HepG2 (cell line): ENCODE measurements around the gene CDC42EP4. TPM values are rescaled to one million over a fixed set of nuclear protein-coding genes. Genes with fewer than 3 reads are reported as not detected.

Experiments
- ATAC-seq: fragments of 200-7000 bp; cut with Tn5 transposase; 3 replicates; pipeline ENCODE4 v1.9.1; 2020; ENCODE audit warnings: mild to moderate bottlenecking, moderate library complexity
- BruUV-seq: library from RNA; stranded (reverse); fragments of 400-500 nt; replicated peaks from 2 replicates; lab custom pipeline; 2021; lab: Mats Ljungman, UMichigan
- CTCF ChIA-PET: fragments of 300-600 bp; formaldehyde crosslinking; extraction: SDS; loops from one replicate; lab custom pipeline; 2021; ENCODE audit warnings: low total read pairs, inconsistent platforms, low intra/inter-chr PET ratio; lab: Yijun Ruan, JAX
- POLR2A ChIA-PET: fragments of 350-600 bp; sonication (Branson Sonifier 250); formaldehyde crosslinking; loops from one replicate; lab custom pipeline; 2020; ENCODE audit warnings: antibody characterized with exemption, inconsistent platforms; lab: Yijun Ruan, JAX
- DNase-seq: peaks from one replicate; pipeline ENCODE4 v3.0.0-alpha.2; 2015; ENCODE audit warnings: low spot score
- FAIRE-seq: peaks from 3 replicates; lab custom pipeline; 2011; peaks lifted over from hg19 to GRCh38; lab: Jason Lieb, UNC
- H2AFZ ChIP-seq: one replicate; pipeline ENCODE4 v1.6.1; 2011; ENCODE audit warnings: low read length, inconsistent platforms
- H3K27ac ChIP-seq: fragments of 300-600 bp; 3 replicates; pipeline ENCODE4 v1.8.0; 2011; ENCODE audit warnings: mixed run types, mild to moderate bottlenecking, mixed read lengths, low read length, inconsistent platforms; ENCODE audit not compliant: insufficient read depth; ENCODE audit errors: extremely low read length
- H3K27me3 ChIP-seq, 2 experiments: fragments of 200-600 bp in 1 of 2; 2 replicates in 1 of 2; 3 replicates in 1 of 2; pipeline versions ENCODE4 v1.6.0 to v1.8.0; 2011; ENCODE audit warnings: low read length in 2 of 2, mild to moderate bottlenecking in 2 of 2, moderate library complexity in 2 of 2, inconsistent platforms in 1 of 2; ENCODE audit not compliant: insufficient read depth in 2 of 2, control insufficient read depth in 1 of 2
- H3K36me3 ChIP-seq, 2 experiments: fragments of 200-600 bp in 1 of 2; replicated peaks in 1 of 2; 2 replicates in 1 of 2; 3 replicates in 1 of 2; pipeline versions ENCODE4 v1.5.1 to v1.8.0; 2011; ENCODE audit warnings: low read length in 2 of 2, inconsistent platforms in 1 of 2; ENCODE audit not compliant: insufficient read depth in 2 of 2, control insufficient read depth in 1 of 2
- H3K4me1 ChIP-seq: 2 replicates; pipeline ENCODE4 v1.5.1; 2012; ENCODE audit warnings: low read length, inconsistent platforms; ENCODE audit not compliant: insufficient read depth
- H3K4me2 ChIP-seq: 2 replicates; pipeline ENCODE4 v1.6.0; 2011; ENCODE audit warnings: low read depth, low read length, inconsistent platforms
- H3K4me3 ChIP-seq, 3 experiments: fragments of 200-600 bp in 1 of 3; sonication (generic), shearing (Covaris generic) in 1 of 3; replicated peaks in 1 of 3; 2 replicates each; pipeline ENCODE4 v1.5.1; 2011 to 2016; ENCODE audit warnings: low read length in 3 of 3, inconsistent platforms in 2 of 3, low read depth in 2 of 3, mild to moderate bottlenecking in 2 of 3, control low read depth in 1 of 3, mixed read lengths in 1 of 3; ENCODE audit not compliant: insufficient read depth in 1 of 3
- H3K79me2 ChIP-seq: one replicate; pipeline ENCODE4 v1.6.1; 2011; ENCODE audit warnings: low read length, inconsistent platforms; ENCODE audit not compliant: insufficient read depth
- H3K9ac ChIP-seq: 2 replicates; pipeline ENCODE4 v1.6.0; 2011; ENCODE audit warnings: mild to moderate bottlenecking, low read depth, low read length, inconsistent platforms; ENCODE audit not compliant: insufficient read depth
- H3K9me3 ChIP-seq: 2 replicates; pipeline ENCODE4 v1.5.1; 2012; ENCODE audit warnings: mild to moderate bottlenecking, low read length
- H4K20me1 ChIP-seq: 2 replicates; pipeline ENCODE4 v1.6.0; 2011; ENCODE audit warnings: inconsistent platforms, mild to moderate bottlenecking, low read length, moderate library complexity; ENCODE audit not compliant: insufficient read depth
- CBX1 ChIP-seq: IDR thresholded peaks from one replicate; pipeline ENCODE4 v1.6.1; 2016; ENCODE audit warnings: antibody characterized with exemption, low read depth
- GZF1 ChIP-seq: sonication (generic); formaldehyde crosslinking; IDR thresholded peaks from 2 replicates; pipeline ENCODE4 v1.5.1; 2020; ENCODE audit warnings: mild to moderate bottlenecking, missing genetic modification reagents
- IKZF1 ChIP-seq: fragments of 450-650 bp; IDR thresholded peaks from 2 replicates; pipeline ENCODE4 v1.7.1; 2016
- KAT8 ChIP-seq: IDR thresholded peaks from 2 replicates; pipeline ENCODE4 v1.6.1; 2016; ENCODE audit warnings: missing genetic modification reagents, missing compliant biosample characterization
- KDM5B ChIP-seq: sonication (generic); formaldehyde crosslinking; IDR thresholded peaks from 2 replicates; pipeline ENCODE4 v1.4.0; 2020; ENCODE audit warnings: missing genetic modification reagents, mild to moderate bottlenecking, borderline replicate concordance
- NFKBIZ ChIP-seq: IDR thresholded peaks from 2 replicates; pipeline ENCODE4 v1.6.1; 2018; ENCODE audit warnings: missing genetic modification reagents, missing compliant biosample characterization
- NPAS2 ChIP-seq: sonication (generic); formaldehyde crosslinking; IDR thresholded peaks from 2 replicates; pipeline ENCODE4 v1.8.0; 2022; ENCODE audit warnings: mild to moderate bottlenecking, missing genetic modification reagents, borderline replicate concordance
- RARG ChIP-seq: sonication (generic); formaldehyde crosslinking; IDR thresholded peaks from 2 replicates; pipeline ENCODE4 v1.4.0; 2020; ENCODE audit warnings: low read depth, mild to moderate bottlenecking, missing genetic modification reagents
- RCOR2 ChIP-seq: IDR thresholded peaks from 2 replicates; pipeline ENCODE4 v1.6.1; 2016; ENCODE audit warnings: missing biosample characterization, missing genetic modification reagents
- RFX5 ChIP-seq: IDR thresholded peaks from 2 replicates; pipeline ENCODE4 v1.6.1; 2011; ENCODE audit warnings: low read depth, low read length, improper control_type of control experiment
- TEAD2 ChIP-seq: sonication (generic); formaldehyde crosslinking; IDR thresholded peaks from 2 replicates; pipeline ENCODE4 v1.9.0; 2021; ENCODE audit warnings: missing genetic modification reagents
- ZNF138 ChIP-seq: sonication (generic); formaldehyde crosslinking; IDR thresholded peaks from 2 replicates; pipeline ENCODE4 v1.5.0; 2020; ENCODE audit warnings: mild to moderate bottlenecking, low read depth, missing genetic modification reagents
- ZNF496 ChIP-seq: sonication (generic); formaldehyde crosslinking; IDR thresholded peaks from 2 replicates; pipeline ENCODE4 v1.8.1; 2023; ENCODE audit warnings: mild to moderate bottlenecking, moderate library complexity, missing genetic modification reagents; ENCODE audit not compliant: insufficient replicate concordance
- ZNF546 ChIP-seq: sonication (generic); formaldehyde crosslinking; conservative IDR thresholded peaks from 2 replicates; pipeline ENCODE4 v1.8.1; 2023; ENCODE audit warnings: mild to moderate bottlenecking, missing genetic modification reagents
- ZNF567 ChIP-seq: sonication (generic); formaldehyde crosslinking; IDR thresholded peaks from 2 replicates; pipeline ENCODE4 v1.8.1; 2023; ENCODE audit warnings: mild to moderate bottlenecking, missing genetic modification reagents, borderline replicate concordance
- ZNF572 ChIP-seq: sonication (generic); formaldehyde crosslinking; IDR thresholded peaks from 2 replicates; pipeline ENCODE4 v1.5.1; 2020; ENCODE audit warnings: mild to moderate bottlenecking, missing genetic modification reagents
- ZNF629 ChIP-seq: sonication (generic); formaldehyde crosslinking; conservative IDR thresholded peaks from 2 replicates; pipeline ENCODE4 v1.5.0; 2020; ENCODE audit warnings: missing genetic modification reagents
- ZNF768 ChIP-seq: sonication (generic); formaldehyde crosslinking; IDR thresholded peaks from 2 replicates; pipeline ENCODE4 v1.4.0; 2020; ENCODE audit warnings: missing genetic modification reagents
- WGBS: methylation state at CpG from one replicate; pipeline ENCODE4 v1.1.6; 2017; ENCODE audit warnings: low lambda C conversion rate; 5-methylcytosine and 5-hydroxymethylcytosine counted together
- in situ Hi-C: cut with HindIII; loops from 2 replicates; pipeline ENCODE4 v1.10.0; 2017; ENCODE audit warnings: low pct_unique_long_range_greater_than_20kb; ENCODE audit not compliant: extremely low pct_ligation_motif_present
- intact Hi-C: fragments of 100-400 bp; cut with micrococcal nuclease; formaldehyde crosslinking; loops from one replicate; pipeline ENCODE4 v1.10.0; 2022; ENCODE audit not compliant: unreplicated experiment
- polyA plus RNA-seq, 8 experiments: library from polyadenylated mRNA; depleted of rRNA in 3 of 8; stranded (reverse) in 7 of 8; unstranded in 1 of 8; fragments of >200 nt; fragmentation: Illumina TruSeq in 4 of 8; extraction: Trizol in 4 of 8; gene quantifications; 2 replicates each; pipeline versions ENCODE4 v1.2.1 to v1.2.3, GENCODE V29; 2011 to 2016; ENCODE audit warnings: low read depth in 4 of 8, missing spikeins in 1 of 8, mixed read lengths in 1 of 8; ENCODE audit not compliant: insufficient read depth in 1 of 8
- total RNA-seq, 5 experiments: library from RNA; depleted of rRNA; stranded (reverse); fragments of >200 nt; fragmentation: Illumina TruSeq; extraction: Trizol; gene quantifications; 2 replicates each; pipeline ENCODE4 v1.2.3, GENCODE V29; 2016; ENCODE audit warnings: low read depth in 1 of 5
- TF ChIP-seq, protein P1 (sequence below): IDR thresholded peaks from 2 replicates; pipeline ENCODE4 v1.6.1; 2016; ENCODE audit warnings: low read depth, borderline replicate concordance
- TF ChIP-seq, protein P2 (sequence below): sonication (generic); formaldehyde crosslinking; IDR thresholded peaks from 2 replicates; pipeline ENCODE4 v1.4.0; 2020; ENCODE audit warnings: missing genetic modification reagents

Gene CDC42EP4
- total and polyA plus RNA-seq, 2 of the 13 experiments (the other 11 are each of a cell fraction or from before 2014, with no cell fraction given), result 19.0 to 54.0 TPM

GRCh38 chr17:73352261-73352660, 40.5 kb upstream of the CDC42EP4 start:
- intact Hi-C loops (no loop called here), in situ Hi-C loops (no loop called here)
- DNase-seq (no peak), ATAC-seq (no peak), FAIRE-seq (no peak)
- H3K27ac ChIP-seq, result no peak overlapping the region
- H3K9me3 ChIP-seq, result no peaks in the 10 kb centered on the region
- no peaks in the 10 kb centered on the region for H3K79me2 ChIP-seq
- H4K20me1 ChIP-seq, result no peaks in the 10 kb centered on the region
- no peak overlapping the region for H2AFZ ChIP-seq
- TF ChIP-seq ZNF138 (CRISPR knock-in tag), result no peak
- TF ChIP-seq ZNF629 (CRISPR knock-in tag), result no peak
- TF ChIP-seq RARG (CRISPR knock-in tag), result no peak
- TF ChIP-seq KDM5B, result no peak
- TF ChIP-seq RFX5, result no peak
- TF ChIP-seq NFKBIZ, result no peak
- no peak for TF ChIP-seq ZNF572
- TF ChIP-seq, protein P1, sequence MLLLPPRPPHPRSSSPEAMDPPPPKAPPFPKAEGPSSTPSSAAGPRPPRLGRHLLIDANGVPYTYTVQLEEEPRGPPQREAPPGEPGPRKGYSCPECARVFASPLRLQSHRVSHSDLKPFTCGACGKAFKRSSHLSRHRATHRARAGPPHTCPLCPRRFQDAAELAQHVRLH (CRISPR knock-in tag), result no peak
- no peak for TF ChIP-seq KAT8 (CRISPR knock-in tag)
- no peak for TF ChIP-seq RCOR2 (CRISPR knock-in tag)
- TF ChIP-seq ZNF496 (CRISPR knock-in tag), result no peak
- no peak for TF ChIP-seq TEAD2 (CRISPR knock-in tag)
- no peak for TF ChIP-seq ZNF567
- TF ChIP-seq ZNF768 (CRISPR knock-in tag), result no peak
- no peak for TF ChIP-seq GZF1 (CRISPR knock-in tag)
- no peak for TF ChIP-seq IKZF1
- no peak for TF ChIP-seq CBX1
- TF ChIP-seq, protein P2, sequence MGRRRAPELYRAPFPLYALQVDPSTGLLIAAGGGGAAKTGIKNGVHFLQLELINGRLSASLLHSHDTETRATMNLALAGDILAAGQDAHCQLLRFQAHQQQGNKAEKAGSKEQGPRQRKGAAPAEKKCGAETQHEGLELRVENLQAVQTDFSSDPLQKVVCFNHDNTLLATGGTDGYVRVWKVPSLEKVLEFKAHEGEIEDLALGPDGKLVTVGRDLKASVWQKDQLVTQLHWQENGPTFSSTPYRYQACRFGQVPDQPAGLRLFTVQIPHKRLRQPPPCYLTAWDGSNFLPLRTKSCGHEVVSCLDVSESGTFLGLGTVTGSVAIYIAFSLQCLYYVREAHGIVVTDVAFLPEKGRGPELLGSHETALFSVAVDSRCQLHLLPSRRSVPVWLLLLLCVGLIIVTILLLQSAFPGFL, result no peak
- TF ChIP-seq ZNF546, result no peak
- TF ChIP-seq NPAS2 (CRISPR knock-in tag), result no peak
- no peak overlapping the region for H3K4me3 ChIP-seq
- peaks cover 30 to 86% of the 10 kb centered on the region in 2 experiments for H3K27me3 ChIP-seq
- no peak overlapping the region for H3K9ac ChIP-seq
- POLR2A ChIA-PET, result no interaction called here
- WGBS, result 62% methylated on average over 13 of the region's 13 CpGs
- H3K36me3 ChIP-seq, result no peaks in the 10 kb centered on the region
- no TSS peak for BruUV-seq
- H3K4me2 ChIP-seq, result no peak overlapping the region
- CTCF ChIA-PET, result no interaction called here
- peaks cover 14% of the 10 kb centered on the region; the same call in 1 of the 2 replicates for H3K4me1 ChIP-seq
